SK-N-SH (cell line): ENCODE data around the gene ADAMTS14. TPM values are rescaled to one million over a fixed set of nuclear protein-coding genes. Genes with fewer than 3 reads are reported as not detected.

Experiments used
- CTCF ChIA-PET: fragments of 300-600, 350-600 bp; formaldehyde crosslinking; extraction: SDS; loops from one replicate; lab custom pipeline; 2021; lab: Yijun Ruan, JAX
- POLR2A ChIA-PET: fragments of 350-600 bp; sonication (Branson Sonifier 250); formaldehyde crosslinking; extraction: SDS; loops from one replicate; lab custom pipeline; 2020; ENCODE audit warnings: antibody characterized with exemption, inconsistent platforms; lab: Yijun Ruan, JAX
- DNase-seq: peaks from one replicate; pipeline ENCODE4 v3.0.0; 2012
- H2AFZ ChIP-seq: fragments of 200-600 bp; sonication (generic); 2 replicates; pipeline ENCODE4 v1.8.1; 2016; ENCODE audit warnings: antibody characterized with exemption, mild to moderate bottlenecking, low read depth
- H3F3A ChIP-seq: fragments of 200-600 bp; sonication (generic); replicated peaks from 2 replicates; pipeline ENCODE3; 2016; ENCODE audit warnings: antibody characterized with exemption, mild to moderate bottlenecking; ENCODE audit not compliant: insufficient read depth
- H3K27ac ChIP-seq, 2 experiments: fragments of 200-500 bp in 1 of 2; fragments of 200-600 bp in 1 of 2; sonication (Bioruptor generic) in 1 of 2; sonication (generic), shearing (Covaris generic) in 1 of 2; 2 replicates each; pipeline versions ENCODE4 v1.5.1 to v1.6.1; 2014 to 2016; ENCODE audit warnings: low read depth in 2 of 2, inconsistent platforms in 1 of 2, low read length in 1 of 2, mild to moderate bottlenecking in 1 of 2, mixed read lengths in 1 of 2
- H3K27me3 ChIP-seq: fragments of 200-600 bp; sonication (generic), shearing (Covaris generic); 2 replicates; pipeline ENCODE4 v1.6.1; 2016; ENCODE audit warnings: mixed run types; ENCODE audit not compliant: insufficient read depth
- H3K36me3 ChIP-seq, 2 experiments: fragments of 200-500 bp in 1 of 2; fragments of 200-600 bp in 1 of 2; sonication (Bioruptor generic) in 1 of 2; sonication (generic) in 1 of 2; replicated peaks in 1 of 2; 2 replicates each; pipeline versions ENCODE3 to v1.5.1; 2014 to 2016; ENCODE audit warnings: low read length in 1 of 2, mild to moderate bottlenecking in 1 of 2; ENCODE audit not compliant: insufficient read depth in 2 of 2, control insufficient read depth in 1 of 2
- H3K4me1 ChIP-seq, 2 experiments: fragments of 200-500 bp in 1 of 2; fragments of 200-600 bp in 1 of 2; sonication (Bioruptor generic) in 1 of 2; sonication (generic), shearing (Covaris generic) in 1 of 2; 2 replicates each; pipeline versions ENCODE4 v1.5.1 to v1.6.1; 2014 to 2016; ENCODE audit warnings: low read depth in 1 of 2, low read length in 1 of 2, mixed run types in 1 of 2; ENCODE audit not compliant: insufficient read depth in 2 of 2, control insufficient read depth in 1 of 2
- H3K4me2 ChIP-seq: fragments of 200-600 bp; sonication (generic), shearing (Covaris generic); 2 replicates; pipeline ENCODE4 v1.6.1; 2017; ENCODE audit warnings: mixed run types
- H3K4me3 ChIP-seq, 2 experiments: fragments of 200-500 bp in 1 of 2; fragments of 200-600 bp in 1 of 2; sonication (Bioruptor generic) in 1 of 2; sonication (generic), shearing (Covaris generic) in 1 of 2; 2 replicates each; pipeline versions ENCODE4 v1.5.1 to v1.8.1; 2014 to 2016; ENCODE audit warnings: low read depth in 2 of 2, inconsistent platforms in 1 of 2, low read length in 1 of 2, mild to moderate bottlenecking in 1 of 2, mixed read lengths in 1 of 2, moderate library complexity in 1 of 2
- H3K79me2 ChIP-seq: fragments of 200-600 bp; sonication (generic); 2 replicates; pipeline ENCODE4 v1.8.1; 2017; ENCODE audit warnings: mild to moderate bottlenecking; ENCODE audit not compliant: insufficient read depth
- H3K9ac ChIP-seq: fragments of 200-600 bp; sonication (generic); 2 replicates; pipeline ENCODE4 v1.6.1; 2017; ENCODE audit warnings: mixed run types
- H3K9me2 ChIP-seq: fragments of 200-600 bp; sonication (generic); 2 replicates; pipeline ENCODE4 v1.6.1; 2017; ENCODE audit warnings: mixed run types
- H3K9me3 ChIP-seq: fragments of 200-600 bp; sonication (generic); 2 replicates; pipeline ENCODE4 v1.6.1; 2017; ENCODE audit warnings: mixed run types, mild to moderate bottlenecking, moderate library complexity
- H4K20me1 ChIP-seq: fragments of 200-600 bp; sonication (generic); 2 replicates; pipeline ENCODE4 v1.6.1; 2017; ENCODE audit warnings: mild to moderate bottlenecking, mixed run types; ENCODE audit not compliant: insufficient read depth
- CHD2 ChIP-seq: fragments of 150-350 bp; IDR thresholded peaks from 2 replicates; pipeline ENCODE4 v1.6.1; 2018; ENCODE audit warnings: low read length; ENCODE audit not compliant: partially characterized antibody
- ELF1 ChIP-seq: IDR thresholded peaks from 2 replicates; pipeline ENCODE4 v1.4.0; 2012
- EP300 ChIP-seq, 2 experiments: IDR thresholded peaks; 2 replicates each; pipeline versions ENCODE4 v1.4.0 to v1.6.1; 2012; ENCODE audit warnings: borderline replicate concordance in 1 of 2, low read depth in 1 of 2, low read length in 1 of 2
- FOXJ3 ChIP-seq: sonication (generic); formaldehyde crosslinking; IDR thresholded peaks from 2 replicates; pipeline ENCODE4 v1.5.1; 2020; ENCODE audit warnings: mild to moderate bottlenecking, missing genetic modification reagents
- IRF3 ChIP-seq: fragments of 150-350 bp; IDR thresholded peaks from 2 replicates; pipeline ENCODE4 v1.6.1; 2016; ENCODE audit warnings: mild to moderate bottlenecking, low read depth, low read length
- MAX ChIP-seq: IDR thresholded peaks from 2 replicates; pipeline ENCODE4 v1.4.0; 2012; ENCODE audit warnings: low read depth
- MEF2A ChIP-seq: IDR thresholded peaks from 2 replicates; pipeline ENCODE4 v1.4.0; 2012; ENCODE audit warnings: low read depth, borderline replicate concordance
- NFIC ChIP-seq: IDR thresholded peaks from 2 replicates; pipeline ENCODE4 v1.4.0; 2012; ENCODE audit warnings: borderline replicate concordance
- NRF1 ChIP-seq: IDR thresholded peaks from 2 replicates; pipeline ENCODE4 v1.6.1; 2012; ENCODE audit warnings: low read depth, mild to moderate bottlenecking, low read length
- PBX3 ChIP-seq: IDR thresholded peaks from 2 replicates; pipeline ENCODE4; 2012
- RCOR1 ChIP-seq: fragments of 150-350 bp; IDR thresholded peaks from 2 replicates; pipeline ENCODE4 v1.6.1; 2017; ENCODE audit warnings: antibody characterized with exemption, low read length
- SIN3A ChIP-seq: IDR thresholded peaks from 2 replicates; pipeline ENCODE4 v1.6.1; 2012; ENCODE audit warnings: low read depth, mild to moderate bottlenecking, low read length, moderate library complexity, borderline replicate concordance
- SMC3 ChIP-seq: IDR thresholded peaks from 2 replicates; pipeline ENCODE4 v1.6.1; 2012; ENCODE audit warnings: low read depth, low read length, improper control_type of control experiment
- TAF1 ChIP-seq: IDR thresholded peaks from 2 replicates; pipeline ENCODE4 v1.6.1; 2012; ENCODE audit warnings: low read depth, mild to moderate bottlenecking, low read length, moderate library complexity, borderline replicate concordance
- TCF12 ChIP-seq: IDR thresholded peaks from 2 replicates; pipeline ENCODE4 v1.4.0; 2012
- TEAD4 ChIP-seq: IDR thresholded peaks from 2 replicates; pipeline ENCODE4 v1.4.0; 2012; ENCODE audit warnings: mild to moderate bottlenecking, borderline replicate concordance; ENCODE audit not compliant: insufficient read depth
- ZBTB33 ChIP-seq: IDR thresholded peaks from 2 replicates; pipeline ENCODE4 v1.4.0; 2012; ENCODE audit warnings: low read depth, borderline replicate concordance
- WGBS: methylation state at CpG from one replicate; pipeline ENCODE4 v1.1.6; 2017; ENCODE audit warnings: low lambda C conversion rate; 5-methylcytosine and 5-hydroxymethylcytosine counted together
- polyA plus RNA-seq, 3 experiments: library from polyadenylated mRNA; depleted of rRNA; stranded (reverse); fragments of >200 nt; gene quantifications; 2 replicates each; pipeline ENCODE4 v1.2.3, GENCODE V29; 2012

ADAMTS14 gene
- polyA plus RNA-seq, 1 of the 3 experiments (the other 2 are of a cell fraction), result 1.1 TPM

GRCh38 chr10:70732569-70732968, 60.3 kb downstream of the ADAMTS14 start:
- Histone ChIP-seq H3K9me2 (no peaks in the 10 kb centered on the region), H3K36me3 (no peaks in the 10 kb centered on the region), H3K9ac (no peak overlapping the region), H3K9me3 (no peaks in the 10 kb centered on the region), H3K4me2 (no peak overlapping the region), H4K20me1 (no peaks in the 10 kb centered on the region), H3K4me3 (no peak overlapping the region), H3K79me2 (no peaks in the 10 kb centered on the region), H3K27ac (no peak overlapping the region), H3K4me1 (peaks cover 0 to 24% of the 10 kb centered on the region in 2 experiments; a peak in 1 of 4 replicates), H2AFZ (no peak overlapping the region), H3K27me3 (no peaks in the 10 kb centered on the region), H3F3A (no peaks in the 10 kb centered on the region)
- ChIA-PET CTCF (interaction anchor here (2.0 kb wide), 1 partner anchor 182 kb away, joined by 6 read pairs; no protein-coding TSS in a partner anchor), POLR2A (interaction anchor here (1.0 kb wide), 1 partner anchor 170 kb away, joined by 3 read pairs; no protein-coding TSS in a partner anchor)
- DNase-seq, result no peak
- TF ChIP-seq NRF1, result no peak
- TF ChIP-seq PBX3, result no peak
- no peak for TF ChIP-seq MEF2A
- TF ChIP-seq TAF1, result no peak
- TF ChIP-seq ELF1, result no peak
- no peak for TF ChIP-seq SMC3
- TF ChIP-seq EP300 (IDR thresholded peaks at IDR 0.05; ENCODE audit: borderline replicate concordance in 1 of 2, low read depth in 1 of 2, low read length in 1 of 2), result no peak
- 79% methylated on average over 2 of the region's 4 CpGs for WGBS

- ChIA-PET POLR2A (interaction anchor here (1.0 kb wide), 1 partner anchor 171 kb away, joined by 3 read pairs; no protein-coding TSS in a partner anchor), CTCF (interaction anchor here (1.5 to 2.0 kb wide), 2 partner anchors 183 to 272 kb away, joined by 4 to 6 read pairs; no protein-coding TSS in a partner anchor)
- H3K9me3 ChIP-seq, result no peaks in the 10 kb centered on the region
- no peak overlapping the region for H3K9ac ChIP-seq
- H2AFZ ChIP-seq, result no peak overlapping the region
- TF ChIP-seq TCF12, result peak; percentile 62
- TF ChIP-seq CHD2, result no peak
- no peaks in the 10 kb centered on the region for H4K20me1 ChIP-seq
- no peaks in the 10 kb centered on the region for H3K9me2 ChIP-seq
- no peak overlapping the region for H3K4me3 ChIP-seq
- no peaks in the 10 kb centered on the region for H3K27me3 ChIP-seq
- H3K4me1 ChIP-seq, result peaks cover 0 to 24% of the 10 kb centered on the region in 2 experiments; a peak in 1 of 4 replicates
- no peak overlapping the region for H3K4me2 ChIP-seq
- H3K36me3 ChIP-seq, result no peaks in the 10 kb centered on the region
- no peaks in the 10 kb centered on the region for H3K79me2 ChIP-seq
- no peaks in the 10 kb centered on the region for H3F3A ChIP-seq
- WGBS, result 67% methylated on average over 1 of the region's 1 CpG
- no peak overlapping the region for H3K27ac ChIP-seq
- DNase-seq, result no peak
Measured at GRCh38 chr10:70733051-70733450, 60.7 kb downstream of the ADAMTS14 start.

GRCh38 chr10:70735161-70735560, 62.9 kb downstream of the ADAMTS14 start:
- no peaks in the 10 kb centered on the region for H4K20me1 ChIP-seq
- no peak overlapping the region for H3K4me2 ChIP-seq
- H3K9ac ChIP-seq, result no peak overlapping the region
- 20% methylated on average over 2 of the region's 3 CpGs for WGBS
- H3K36me3 ChIP-seq, result no peaks in the 10 kb centered on the region
- H3F3A ChIP-seq, result no peaks in the 10 kb centered on the region
- no peak for DNase-seq
- no peak overlapping the region for H3K4me3 ChIP-seq
- H3K4me1 ChIP-seq, result peaks cover 0 to 9% of the 10 kb centered on the region in 2 experiments; a peak in 1 of 4 replicates
- H3K9me3 ChIP-seq, result no peaks in the 10 kb centered on the region
- H3K27ac ChIP-seq, result no peak overlapping the region
- ChIA-PET CTCF (no interaction called here), POLR2A (no interaction called here)
- H3K79me2 ChIP-seq, result no peaks in the 10 kb centered on the region
- H3K9me2 ChIP-seq, result no peaks in the 10 kb centered on the region
- no peak overlapping the region for H2AFZ ChIP-seq
- H3K27me3 ChIP-seq, result no peaks in the 10 kb centered on the region
- TF ChIP-seq SIN3A (no peak), IRF3 (no peak), ELF1 (no peak), SMC3 (no peak), FOXJ3 (CRISPR knock-in tag) (no peak), RCOR1 (no peak), NFIC (no peak), TAF1 (no peak), MAX (no peak), TEAD4 (no peak), ZBTB33 (no peak)
